ENCODE results near the gene EXOC3L1.

EXOC3L1 gene

GRCh38 chr16:67190041-67190440 lies at the start of gene EXOC3L1:
Gene EXOC3L1, minus strand, starts transcription at chr16:67190136. Its CDS starts 460 bp downstream, at chr16:67189676.
- no peak within 1 kb of the TSS for H3K4me3 ChIP-seq (ENCODE audit: low read depth in 1 of 2, low read length in 2 of 2)
- H3K9me3 ChIP-seq (ENCODE audit: control insufficient read depth in 1 of 2, low read length in 2 of 2) = no peaks in the 10 kb centered on the region
- H3K27ac ChIP-seq (ENCODE audit: low read depth, low read length) = no peak within 1 kb of the TSS
- H3K36me3 ChIP-seq (ENCODE audit: control insufficient read depth in 1 of 2, insufficient read depth in 2 of 2, low read length in 2 of 2) = peaks cover 17 to 19% of the 10 kb centered on the region in 2 donors
- H3K9ac ChIP-seq (ENCODE audit: low read depth in 1 of 2, low read length in 2 of 2) = no peak within 1 kb of the TSS
- no peaks in the 10 kb centered on the region for H3K27me3 ChIP-seq (ENCODE audit: control insufficient read depth in 1 of 2, insufficient read depth in 2 of 2, low read length in 2 of 2)
- H3K4me1 ChIP-seq (ENCODE audit: control insufficient read depth in 1 of 2, insufficient read depth in 2 of 2, low read length in 2 of 2) = peaks cover 27 to 40% of the 10 kb centered on the region in 2 donors

- no peak overlapping the region for H3K9ac ChIP-seq (ENCODE audit: low read depth in 1 of 2, low read length in 2 of 2)
- H3K4me3 ChIP-seq (ENCODE audit: low read depth in 1 of 2, low read length in 2 of 2) = no peak overlapping the region
- peaks cover 28 to 33% of the 10 kb centered on the region in 2 donors for H3K4me1 ChIP-seq (ENCODE audit: control insufficient read depth in 1 of 2, insufficient read depth in 2 of 2, low read length in 2 of 2)
- no peak overlapping the region for H3K27ac ChIP-seq (ENCODE audit: low read depth, low read length)
- H3K27me3 ChIP-seq (ENCODE audit: control insufficient read depth in 1 of 2, insufficient read depth in 2 of 2, low read length in 2 of 2) = no peaks in the 10 kb centered on the region
- H3K36me3 ChIP-seq (ENCODE audit: control insufficient read depth in 1 of 2, insufficient read depth in 2 of 2, low read length in 2 of 2) = peaks cover 19 to 46% of the 10 kb centered on the region in 2 donors
- no peaks in the 10 kb centered on the region for H3K9me3 ChIP-seq (ENCODE audit: control insufficient read depth in 1 of 2, low read length in 2 of 2)
Measured at GRCh38 chr16:67238806-67239470, 49.0 kb upstream of the EXOC3L1 start.

- Histone ChIP-seq H3K4me3 (ENCODE audit: low read depth in 1 of 2, low read length in 2 of 2) (no peak overlapping the region), H3K27ac (ENCODE audit: low read depth, low read length) (no peak overlapping the region), H3K9me3 (ENCODE audit: control insufficient read depth in 1 of 2, low read length in 2 of 2) (no peaks in the 10 kb centered on the region), H3K36me3 (ENCODE audit: control insufficient read depth in 1 of 2, insufficient read depth in 2 of 2, low read length in 2 of 2) (peaks cover 23 to 50% of the 10 kb centered on the region in 2 donors), H3K27me3 (ENCODE audit: control insufficient read depth in 1 of 2, insufficient read depth in 2 of 2, low read length in 2 of 2) (no peaks in the 10 kb centered on the region), H3K4me1 (ENCODE audit: control insufficient read depth in 1 of 2, insufficient read depth in 2 of 2, low read length in 2 of 2) (peaks cover 22 to 26% of the 10 kb centered on the region in 2 donors), H3K9ac (ENCODE audit: low read depth in 1 of 2, low read length in 2 of 2) (no peak overlapping the region)
Measured at GRCh38 chr16:67238278-67238575, 48.3 kb upstream of the EXOC3L1 start.

- Histone ChIP-seq H3K4me3 (ENCODE audit: low read depth in 1 of 2, low read length in 2 of 2) (no peak overlapping the region), H3K4me1 (ENCODE audit: control insufficient read depth in 1 of 2, insufficient read depth in 2 of 2, low read length in 2 of 2) (peaks cover 21 to 22% of the 10 kb centered on the region in 2 donors), H3K9me3 (ENCODE audit: control insufficient read depth in 1 of 2, low read length in 2 of 2) (no peaks in the 10 kb centered on the region), H3K36me3 (ENCODE audit: control insufficient read depth in 1 of 2, insufficient read depth in 2 of 2, low read length in 2 of 2) (peaks cover 23 to 50% of the 10 kb centered on the region in 2 donors), H3K27me3 (ENCODE audit: control insufficient read depth in 1 of 2, insufficient read depth in 2 of 2, low read length in 2 of 2) (no peaks in the 10 kb centered on the region), H3K9ac (ENCODE audit: low read depth in 1 of 2, low read length in 2 of 2) (no peak overlapping the region), H3K27ac (ENCODE audit: low read depth, low read length) (no peak overlapping the region)
Measured at GRCh38 chr16:67237396-67238277, 47.7 kb upstream of the EXOC3L1 start.

GRCh38 chr16:67236563-67237395 lies 46.8 kb upstream of the EXOC3L1 start:
- Histone ChIP-seq H3K9me3 (ENCODE audit: control insufficient read depth in 1 of 2, low read length in 2 of 2) (no peaks in the 10 kb centered on the region), H3K4me3 (ENCODE audit: low read depth in 1 of 2, low read length in 2 of 2) (no peak overlapping the region), H3K9ac (ENCODE audit: low read depth in 1 of 2, low read length in 2 of 2) (no peak overlapping the region), H3K36me3 (ENCODE audit: control insufficient read depth in 1 of 2, insufficient read depth in 2 of 2, low read length in 2 of 2) (peaks cover 23 to 53% of the 10 kb centered on the region in 2 donors), H3K27ac (ENCODE audit: low read depth, low read length) (no peak overlapping the region), H3K27me3 (ENCODE audit: control insufficient read depth in 1 of 2, insufficient read depth in 2 of 2, low read length in 2 of 2) (no peaks in the 10 kb centered on the region), H3K4me1 (ENCODE audit: control insufficient read depth in 1 of 2, insufficient read depth in 2 of 2, low read length in 2 of 2) (peaks cover 13 to 15% of the 10 kb centered on the region in 2 donors)

- Histone ChIP-seq H3K27ac (ENCODE audit: low read depth, low read length) (no peak overlapping the region), H3K4me3 (ENCODE audit: low read depth in 1 of 2, low read length in 2 of 2) (no peak overlapping the region), H3K9ac (ENCODE audit: low read depth in 1 of 2, low read length in 2 of 2) (no peak overlapping the region), H3K27me3 (ENCODE audit: control insufficient read depth in 1 of 2, insufficient read depth in 2 of 2, low read length in 2 of 2) (no peaks in the 10 kb centered on the region), H3K4me1 (ENCODE audit: control insufficient read depth in 1 of 2, insufficient read depth in 2 of 2, low read length in 2 of 2) (peaks cover 11 to 12% of the 10 kb centered on the region in 2 donors), H3K36me3 (ENCODE audit: control insufficient read depth in 1 of 2, insufficient read depth in 2 of 2, low read length in 2 of 2) (peaks cover 31 to 61% of the 10 kb centered on the region in 2 donors), H3K9me3 (ENCODE audit: control insufficient read depth in 1 of 2, low read length in 2 of 2) (no peaks in the 10 kb centered on the region)
Measured at GRCh38 chr16:67235816-67236562, 46.1 kb upstream of the EXOC3L1 start.

GRCh38 chr16:67234180-67234597 lies 44.3 kb upstream of the EXOC3L1 start:
- H3K27me3 ChIP-seq (ENCODE audit: control insufficient read depth in 1 of 2, insufficient read depth in 2 of 2, low read length in 2 of 2) = no peaks in the 10 kb centered on the region
- no peak overlapping the region for H3K27ac ChIP-seq (ENCODE audit: low read depth, low read length)
- no peaks in the 10 kb centered on the region for H3K9me3 ChIP-seq (ENCODE audit: control insufficient read depth in 1 of 2, low read length in 2 of 2)
- peaks cover 15 to 16% of the 10 kb centered on the region in 2 donors for H3K4me1 ChIP-seq (ENCODE audit: control insufficient read depth in 1 of 2, insufficient read depth in 2 of 2, low read length in 2 of 2)
- H3K36me3 ChIP-seq (ENCODE audit: control insufficient read depth in 1 of 2, insufficient read depth in 2 of 2, low read length in 2 of 2) = peaks cover 44 to 75% of the 10 kb centered on the region in 2 donors
- H3K9ac ChIP-seq (ENCODE audit: low read depth in 1 of 2, low read length in 2 of 2) = no peak overlapping the region
- no peak overlapping the region for H3K4me3 ChIP-seq (ENCODE audit: low read depth in 1 of 2, low read length in 2 of 2)

- Histone ChIP-seq H3K36me3 (ENCODE audit: control insufficient read depth in 1 of 2, insufficient read depth in 2 of 2, low read length in 2 of 2) (peaks cover 48 to 74% of the 10 kb centered on the region in 2 donors), H3K9me3 (ENCODE audit: control insufficient read depth in 1 of 2, low read length in 2 of 2) (no peaks in the 10 kb centered on the region), H3K4me3 (ENCODE audit: low read depth in 1 of 2, low read length in 2 of 2) (no peak overlapping the region), H3K9ac (ENCODE audit: low read depth in 1 of 2, low read length in 2 of 2) (no peak overlapping the region), H3K27ac (ENCODE audit: low read depth, low read length) (no peak overlapping the region), H3K27me3 (ENCODE audit: control insufficient read depth in 1 of 2, insufficient read depth in 2 of 2, low read length in 2 of 2) (no peaks in the 10 kb centered on the region), H3K4me1 (ENCODE audit: control insufficient read depth in 1 of 2, insufficient read depth in 2 of 2, low read length in 2 of 2) (peaks cover 15 to 16% of the 10 kb centered on the region in 2 donors)
Measured at GRCh38 chr16:67233596-67233995, 43.7 kb upstream of the EXOC3L1 start.

- H3K27ac ChIP-seq (ENCODE audit: low read depth, low read length) = no peak overlapping the region
- no peak overlapping the region for H3K4me3 ChIP-seq (ENCODE audit: low read depth in 1 of 2, low read length in 2 of 2)
- no peaks in the 10 kb centered on the region for H3K9me3 ChIP-seq (ENCODE audit: control insufficient read depth in 1 of 2, low read length in 2 of 2)
- no peak overlapping the region for H3K9ac ChIP-seq (ENCODE audit: low read depth in 1 of 2, low read length in 2 of 2)
- H3K27me3 ChIP-seq (ENCODE audit: control insufficient read depth in 1 of 2, insufficient read depth in 2 of 2, low read length in 2 of 2) = no peaks in the 10 kb centered on the region
- H3K4me1 ChIP-seq (ENCODE audit: control insufficient read depth in 1 of 2, insufficient read depth in 2 of 2, low read length in 2 of 2) = peaks cover 33 to 34% of the 10 kb centered on the region in 2 donors
- peaks cover 40 to 58% of the 10 kb centered on the region in 2 donors for H3K36me3 ChIP-seq (ENCODE audit: control insufficient read depth in 1 of 2, insufficient read depth in 2 of 2, low read length in 2 of 2)
Measured at GRCh38 chr16:67230809-67231660, 41.1 kb upstream of the EXOC3L1 start.
